GM12801 (cell line): ENCODE data around the gene SLC16A11.

Experiments
- CTCF ChIP-seq: IDR thresholded peaks from one replicate; pipeline ENCODE4 v1.5.1; 2011; ENCODE audit warnings: control low read depth; ENCODE audit not compliant: insufficient read length; ENCODE audit errors: extremely low read depth

Gene SLC16A11

DNA sequence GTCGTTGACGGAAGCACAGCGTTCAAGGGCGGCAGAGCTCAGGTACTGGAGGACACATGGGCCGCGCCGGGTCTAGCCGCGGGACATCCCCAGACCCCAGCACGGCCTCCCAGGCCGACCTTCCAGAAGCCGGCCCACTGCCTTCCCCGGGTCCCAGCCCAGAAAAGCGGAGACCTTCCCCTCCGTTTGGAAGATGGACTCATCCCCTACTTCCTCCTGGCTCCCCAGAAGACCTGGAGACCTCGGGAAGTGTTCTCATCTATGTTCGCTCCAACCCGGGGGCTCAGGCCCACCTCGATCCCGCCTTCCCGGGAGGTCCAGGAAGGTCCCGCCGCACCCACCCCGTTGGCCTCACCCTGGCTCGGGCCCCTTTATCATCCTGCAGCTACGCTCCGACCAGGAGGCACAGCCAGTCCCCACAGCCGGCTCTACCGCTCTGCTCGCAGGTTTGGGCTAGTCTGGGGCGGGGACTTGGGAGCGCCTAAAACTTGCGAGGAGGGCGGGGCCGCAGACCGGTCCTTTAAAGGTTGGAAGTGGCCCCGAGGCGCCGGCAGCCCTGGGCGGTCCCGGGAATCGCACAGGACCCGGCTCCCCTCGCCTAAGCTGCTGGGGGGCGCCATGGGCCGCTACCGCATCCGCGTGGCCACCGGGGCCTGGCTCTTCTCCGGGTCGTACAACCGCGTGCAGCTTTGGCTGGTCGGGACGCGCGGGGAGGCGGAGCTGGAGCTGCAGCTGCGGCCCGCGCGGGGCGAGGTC, 48.2 kb downstream of the SLC16A11 start, which contains the start of gene ALOX12:
TSS of gene ALOX12 (plus strand) at position 550 of the 756 bp plus-strand sequence. CDS start at position 619, 69 bp downstream.
- no peak for TF ChIP-seq CTCF

DNA sequence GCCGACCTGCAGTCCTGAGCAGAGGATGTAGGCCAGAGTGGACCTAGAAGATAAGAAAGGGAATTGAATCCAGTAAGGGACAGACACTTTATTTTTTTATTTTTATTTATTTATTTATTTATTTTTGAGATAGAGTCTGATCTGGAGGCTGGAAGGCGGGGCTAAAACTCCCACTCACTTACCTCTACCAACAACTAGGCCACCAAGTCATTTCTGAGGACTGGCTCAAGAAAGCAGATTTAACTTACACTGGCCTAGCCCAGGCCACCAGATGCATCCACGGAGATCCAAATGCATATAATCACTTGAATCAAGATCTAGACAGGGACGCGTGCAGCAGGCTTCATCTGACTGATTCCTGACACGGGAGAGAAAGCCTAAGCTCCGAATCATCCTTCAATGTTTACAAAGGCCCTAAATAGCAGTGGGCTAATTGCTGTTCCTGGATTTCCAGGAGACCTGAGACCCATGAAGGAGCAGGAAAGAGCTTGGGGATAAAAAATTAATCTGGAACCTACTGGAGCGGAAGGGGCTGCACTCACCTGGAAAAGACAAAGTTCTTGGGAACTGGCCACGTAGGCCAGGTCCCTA, 49.1 kb downstream of the SLC16A11 start:
- no peak for TF ChIP-seq CTCF

DNA sequence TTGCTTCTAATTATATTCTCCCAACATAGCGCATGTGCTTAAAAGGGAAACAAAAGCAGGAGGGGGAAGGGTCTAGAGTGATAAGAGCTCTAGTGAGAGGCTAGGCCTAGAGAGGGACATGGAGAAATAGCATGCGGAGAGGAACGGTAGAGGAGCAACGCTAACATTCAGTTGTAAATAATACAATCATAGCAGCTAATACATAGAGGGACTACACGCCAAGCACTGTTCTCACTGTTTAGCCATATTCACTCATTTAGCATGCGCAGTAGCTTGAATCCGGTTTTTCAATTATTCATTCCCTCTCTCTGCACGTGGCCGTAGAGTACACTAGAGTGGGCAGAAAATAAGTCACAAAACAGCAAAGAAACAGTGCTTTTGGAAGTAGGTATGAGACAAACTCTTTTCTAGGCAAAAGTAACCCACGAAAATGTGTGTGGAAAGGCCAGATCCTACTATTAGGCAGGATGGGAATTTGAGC, 49.7 kb downstream of the SLC16A11 start:
- no peak for TF ChIP-seq CTCF
